ENCODE data around the gene WWOX. TPM values are rescaled to one million over a fixed set of nuclear protein-coding genes. Genes with fewer than 3 reads are reported as not detected.

WWOX gene
- total and polyA plus RNA-seq, 2 donors: 15.4 to 23.9 TPM

DNA sequence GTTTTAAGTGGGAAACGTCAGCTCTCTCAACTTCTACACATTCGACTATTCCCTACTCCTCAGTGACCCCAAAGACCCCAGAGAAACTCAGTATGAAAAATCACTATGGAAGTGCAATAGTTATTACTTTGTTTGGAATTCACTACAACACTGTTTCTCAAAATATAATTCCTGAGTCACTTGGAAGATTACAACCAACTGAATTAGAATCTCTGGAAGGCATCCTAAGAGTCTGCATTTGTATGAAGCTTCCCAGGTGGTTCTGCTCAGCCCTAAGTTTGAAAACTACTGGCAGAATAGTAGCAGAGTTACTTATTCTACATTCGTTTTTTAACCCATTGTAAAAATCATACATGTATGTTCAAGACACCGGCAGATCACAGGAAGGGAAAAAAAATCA lies 975.5 kb downstream of the WWOX start:
- no peaks in the 10 kb centered on the region for H3K36me3 ChIP-seq (ENCODE audit: control insufficient read depth in 2 of 2, insufficient read depth in 2 of 2, low read length in 1 of 2)
- H3K9me3 ChIP-seq (ENCODE audit: control insufficient read depth in 2 of 2, insufficient read depth in 1 of 2, low read length in 1 of 2): no peaks in the 10 kb centered on the region
- WGBS: 27% methylated on average over 4 of the region's 4 CpGs
- H3K27me3 ChIP-seq (ENCODE audit: control insufficient read depth in 2 of 2, insufficient read depth in 1 of 2, low read length in 1 of 2): no peaks in the 10 kb centered on the region
- DNase-seq (ENCODE audit: low read depth in 6 of 9, low spot score in 9 of 9): peak in 1 of 9 donors; percentile 33
- H3K4me1 ChIP-seq (ENCODE audit: control insufficient read depth in 2 of 2, insufficient read depth in 2 of 2, low read length in 2 of 2): peaks cover 20 to 48% of the 10 kb centered on the region in 2 donors
- no peak overlapping the region for H3K4me3 ChIP-seq (ENCODE audit: low read length in 2 of 2)
- H3K27ac ChIP-seq (ENCODE audit: low read depth in 1 of 2, low read length in 1 of 2): peak overlapping the region in 1 of 2 donors; percentile 21

DNA sequence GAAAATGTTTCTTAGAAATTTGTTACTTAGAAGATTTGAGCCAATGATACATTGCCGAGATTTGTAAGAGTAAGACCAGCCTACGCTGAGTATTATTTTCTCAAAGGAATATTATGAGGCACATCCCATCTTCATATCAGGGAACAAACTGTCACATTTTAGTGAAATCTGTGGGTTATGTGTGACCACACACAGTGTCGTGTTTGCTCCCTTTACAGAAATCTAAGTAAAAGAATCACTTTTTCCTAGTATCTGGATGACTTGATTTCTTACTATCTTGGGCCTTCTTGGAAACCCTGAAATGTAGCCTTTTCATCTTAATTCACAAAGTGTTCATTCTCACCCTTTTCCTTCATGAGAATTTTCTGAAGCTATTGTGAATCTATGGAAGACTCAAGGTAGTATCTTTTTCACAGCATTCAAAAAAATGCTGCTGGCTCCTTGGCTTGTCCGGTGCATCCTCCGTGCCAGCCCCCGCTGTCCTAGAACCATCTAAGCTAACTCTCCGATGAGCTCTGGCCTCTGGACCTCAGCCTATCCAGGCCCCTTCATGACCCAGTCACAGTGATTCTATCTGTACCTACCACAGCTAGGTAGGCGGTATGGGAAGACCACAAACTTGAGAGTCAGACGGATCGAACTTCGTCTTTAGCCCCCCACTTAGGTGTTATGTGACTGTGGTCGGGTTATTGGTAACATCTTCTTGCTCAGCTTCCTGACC lies 976.8 kb downstream of the WWOX start:
- whole genome bisulfite sequencing: 87% methylated on average over 12 of the region's 12 CpGs
- Histone ChIP-seq H3K4me3 (ENCODE audit: low read length in 2 of 2) (no peak overlapping the region), H3K27me3 (ENCODE audit: control insufficient read depth in 2 of 2, insufficient read depth in 1 of 2, low read length in 1 of 2) (no peaks in the 10 kb centered on the region), H3K4me1 (ENCODE audit: control insufficient read depth in 2 of 2, insufficient read depth in 2 of 2, low read length in 2 of 2) (peaks cover 18 to 40% of the 10 kb centered on the region in 2 donors), H3K36me3 (ENCODE audit: control insufficient read depth in 2 of 2, insufficient read depth in 2 of 2, low read length in 1 of 2) (no peaks in the 10 kb centered on the region), H3K27ac (ENCODE audit: low read depth in 1 of 2, low read length in 1 of 2) (no peak overlapping the region), H3K9me3 (ENCODE audit: control insufficient read depth in 2 of 2, insufficient read depth in 1 of 2, low read length in 1 of 2) (no peaks in the 10 kb centered on the region)
- no peak for DNase-seq (ENCODE audit: low read depth in 6 of 9, low spot score in 9 of 9)

DNA sequence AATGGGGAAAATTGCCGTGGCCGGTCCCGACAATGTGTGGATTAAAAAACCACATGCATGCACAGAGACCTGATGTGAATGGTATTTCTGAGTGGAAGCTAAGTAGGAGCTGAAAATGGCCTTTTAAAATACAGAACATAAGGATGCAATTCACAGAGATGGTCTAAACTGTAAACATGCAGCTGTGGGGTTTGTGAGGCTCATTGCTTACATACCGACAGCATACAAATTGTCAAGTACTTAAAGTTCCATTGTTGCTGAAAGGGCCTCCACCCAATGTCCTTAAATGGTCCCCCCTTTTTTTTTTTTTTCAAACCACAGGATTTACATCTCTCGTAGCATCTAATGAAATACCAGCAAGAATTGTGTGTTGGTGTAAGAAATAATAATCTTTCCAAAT lies 977.9 kb downstream of the WWOX start:
- WGBS: 90% methylated on average over 5 of the region's 5 CpGs
- DNase-seq (ENCODE audit: low read depth in 6 of 9, low spot score in 9 of 9): no peak
- H3K27ac ChIP-seq (ENCODE audit: low read depth in 1 of 2, low read length in 1 of 2): no peak overlapping the region

DNA sequence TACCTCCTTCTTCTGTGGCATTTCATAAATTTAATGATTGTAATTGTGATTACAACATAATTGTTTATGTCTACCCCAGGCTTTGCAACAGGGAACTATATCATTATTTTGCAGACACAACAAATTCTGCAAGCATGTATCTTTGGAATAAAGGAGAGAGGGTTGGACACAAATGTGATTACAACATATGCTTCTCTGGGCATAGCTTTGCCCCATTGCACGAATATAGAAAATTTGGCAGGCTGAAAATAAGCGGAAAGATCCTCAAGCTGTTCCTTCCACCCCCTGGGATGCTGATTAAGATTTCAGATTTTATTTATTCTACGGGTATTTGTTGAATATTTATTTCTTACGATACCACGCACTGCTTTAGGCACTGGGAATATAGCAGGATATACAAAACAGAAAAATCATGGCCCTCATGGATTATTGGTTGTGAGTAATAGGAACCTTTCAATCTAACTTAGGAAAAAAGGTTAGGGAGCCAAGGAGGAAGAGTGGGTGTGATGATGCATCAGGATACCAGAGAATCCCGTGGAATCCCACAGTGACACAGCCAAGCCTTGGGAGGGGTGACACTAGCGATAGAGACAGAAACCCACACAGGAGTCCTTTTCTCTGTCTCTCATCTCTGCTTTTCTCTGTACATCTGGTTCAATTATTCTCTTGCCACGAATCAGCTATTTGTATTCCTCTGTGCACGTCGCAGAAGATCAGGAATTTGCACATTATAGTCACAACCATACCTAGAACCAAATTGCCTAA lies 980.4 kb downstream of the WWOX start:
- WGBS: 97% methylated on average over 10 of the region's 10 CpGs

More for the DNA sequence above, 977.9 kb downstream of the WWOX start:
- Histone ChIP-seq H3K36me3 (ENCODE audit: control insufficient read depth in 2 of 2, insufficient read depth in 2 of 2, low read length in 1 of 2) (no peaks in the 10 kb centered on the region), H3K9me3 (ENCODE audit: control insufficient read depth in 2 of 2, insufficient read depth in 1 of 2, low read length in 1 of 2) (no peaks in the 10 kb centered on the region), H3K4me3 (ENCODE audit: low read length in 2 of 2) (no peak overlapping the region), H3K27me3 (ENCODE audit: control insufficient read depth in 2 of 2, insufficient read depth in 1 of 2, low read length in 1 of 2) (no peaks in the 10 kb centered on the region), H3K4me1 (ENCODE audit: control insufficient read depth in 2 of 2, insufficient read depth in 2 of 2, low read length in 2 of 2) (peaks cover 12 to 38% of the 10 kb centered on the region in 2 donors)

DNA sequence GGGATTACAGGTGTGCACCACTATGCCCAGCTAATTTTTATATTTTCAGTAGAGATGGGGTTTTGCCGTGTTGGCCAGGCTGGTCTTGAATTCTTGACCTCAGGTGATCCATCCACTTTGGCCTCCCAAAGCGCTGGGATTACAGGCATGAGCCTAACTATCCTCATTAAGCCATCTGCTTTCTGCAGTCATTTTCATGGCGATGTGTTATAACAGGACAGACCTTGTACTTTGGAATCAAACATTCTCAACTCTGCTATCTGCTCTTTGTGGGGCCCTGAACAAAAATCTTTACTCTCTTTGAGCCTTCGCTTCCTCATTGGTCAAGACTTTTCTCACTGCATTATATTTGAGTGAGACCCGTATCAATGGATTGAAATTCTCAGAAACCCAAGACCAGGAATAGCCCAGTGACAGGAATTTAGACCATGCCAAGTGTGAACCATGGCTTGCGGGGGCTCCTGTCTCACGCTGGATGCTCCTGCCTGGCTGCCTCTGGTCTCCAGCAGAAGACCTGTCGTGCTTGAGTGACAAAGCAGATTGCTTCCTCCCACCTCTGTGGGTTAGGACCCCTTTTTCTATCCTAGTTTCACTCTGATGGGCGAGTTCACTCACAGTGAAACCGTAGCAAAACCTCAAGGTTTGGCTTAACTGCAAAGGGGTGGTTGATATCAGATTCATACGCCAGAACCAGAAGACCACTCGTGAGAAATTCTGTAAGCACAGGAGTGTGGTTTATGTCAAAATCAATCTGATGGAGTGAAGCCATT lies 982.0 kb downstream of the WWOX start:
- H3K27me3 ChIP-seq (ENCODE audit: control insufficient read depth in 2 of 2, insufficient read depth in 1 of 2, low read length in 1 of 2): no peaks in the 10 kb centered on the region
- 54% methylated on average over 12 of the region's 12 CpGs for WGBS
- no peak overlapping the region for H3K4me3 ChIP-seq (ENCODE audit: low read length in 2 of 2)
- H3K27ac ChIP-seq (ENCODE audit: low read depth in 1 of 2, low read length in 1 of 2): no peak overlapping the region
- no peak for DNase-seq (ENCODE audit: low read depth in 6 of 9, low spot score in 9 of 9)
- H3K9me3 ChIP-seq (ENCODE audit: control insufficient read depth in 2 of 2, insufficient read depth in 1 of 2, low read length in 1 of 2): no peaks in the 10 kb centered on the region
- H3K36me3 ChIP-seq (ENCODE audit: control insufficient read depth in 2 of 2, insufficient read depth in 2 of 2, low read length in 1 of 2): no peaks in the 10 kb centered on the region
- peaks cover 11 to 39% of the 10 kb centered on the region in 2 donors for H3K4me1 ChIP-seq (ENCODE audit: control insufficient read depth in 2 of 2, insufficient read depth in 2 of 2, low read length in 2 of 2)

More for the DNA sequence above, 980.4 kb downstream of the WWOX start:
- H3K36me3 ChIP-seq (ENCODE audit: control insufficient read depth in 2 of 2, insufficient read depth in 2 of 2, low read length in 1 of 2): no peaks in the 10 kb centered on the region
- H3K9me3 ChIP-seq (ENCODE audit: control insufficient read depth in 2 of 2, insufficient read depth in 1 of 2, low read length in 1 of 2): no peaks in the 10 kb centered on the region
- H3K27me3 ChIP-seq (ENCODE audit: control insufficient read depth in 2 of 2, insufficient read depth in 1 of 2, low read length in 1 of 2): no peaks in the 10 kb centered on the region
- H3K4me3 ChIP-seq (ENCODE audit: low read length in 2 of 2): no peak overlapping the region
- H3K27ac ChIP-seq (ENCODE audit: low read depth in 1 of 2, low read length in 1 of 2): no peak overlapping the region
- peaks cover 18 to 44% of the 10 kb centered on the region in 2 donors for H3K4me1 ChIP-seq (ENCODE audit: control insufficient read depth in 2 of 2, insufficient read depth in 2 of 2, low read length in 2 of 2)
- no peak for DNase-seq (ENCODE audit: low read depth in 6 of 9, low spot score in 9 of 9)

DNA sequence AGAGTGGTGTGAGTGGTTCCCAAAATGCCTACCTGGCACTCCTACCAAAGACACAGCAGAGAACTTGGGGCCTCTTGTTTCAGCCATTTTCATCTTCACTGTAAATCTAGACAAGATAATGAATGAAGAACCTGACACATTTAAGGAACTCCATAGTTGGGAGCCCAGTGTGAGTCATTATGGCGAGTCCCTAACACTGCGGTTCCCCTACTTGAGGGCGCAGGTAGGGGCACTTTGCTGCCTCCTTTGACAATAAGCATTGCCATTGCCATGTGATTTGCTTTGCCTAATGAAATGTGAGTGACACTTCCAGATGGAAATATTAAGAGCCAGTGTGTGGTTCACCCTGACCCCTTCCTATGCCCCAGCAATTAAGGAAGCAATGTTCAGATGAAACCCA lies 983.5 kb downstream of the WWOX start:
- 97% methylated on average over 3 of the region's 3 CpGs for WGBS
- DNase-seq (ENCODE audit: low read depth in 6 of 9, low spot score in 9 of 9): no peak

DNA sequence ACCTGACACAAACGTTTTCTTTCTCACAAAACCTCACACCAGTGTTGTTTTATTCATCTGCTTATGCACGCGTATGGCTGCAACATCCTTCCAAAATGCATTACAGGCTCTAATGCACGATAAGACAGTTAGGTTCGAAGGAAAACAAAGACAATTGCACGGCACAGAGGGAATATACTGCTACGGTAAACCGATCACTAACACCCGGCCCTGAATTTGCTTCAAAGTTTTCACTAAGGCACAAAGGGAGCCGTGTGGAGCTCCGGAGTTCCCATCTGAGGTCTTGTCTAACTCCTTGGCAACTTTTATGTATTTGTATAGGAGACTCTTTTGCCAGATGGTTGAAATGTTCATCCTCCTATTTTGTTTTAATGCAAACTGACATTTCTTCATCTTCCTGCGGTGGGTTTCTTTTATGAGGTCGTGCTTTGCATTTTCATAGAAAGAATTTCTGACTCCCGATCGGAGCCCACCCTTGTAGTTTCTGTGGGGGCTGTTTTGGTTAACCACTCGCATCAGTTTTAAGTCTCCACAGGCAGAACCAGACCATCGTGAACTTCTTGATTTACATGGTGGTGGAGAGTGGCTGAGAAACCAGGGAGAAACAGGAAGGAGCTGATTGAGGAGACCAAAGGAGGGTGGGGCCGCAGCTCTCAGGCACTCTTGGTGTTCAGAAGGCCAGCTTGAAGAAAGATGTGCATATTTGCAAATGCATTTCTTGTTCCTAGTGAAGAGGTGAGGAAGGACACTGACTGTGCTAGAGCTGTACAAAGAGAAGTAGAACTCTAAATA lies 984.2 kb downstream of the WWOX start:
- no peak overlapping the region for H3K4me3 ChIP-seq (ENCODE audit: low read length in 2 of 2)
- 55% methylated on average over 18 of the region's 18 CpGs for WGBS
- H3K9me3 ChIP-seq (ENCODE audit: control insufficient read depth in 2 of 2, insufficient read depth in 1 of 2, low read length in 1 of 2): no peaks in the 10 kb centered on the region
- peaks cover 17 to 50% of the 10 kb centered on the region in 2 donors for H3K4me1 ChIP-seq (ENCODE audit: control insufficient read depth in 2 of 2, insufficient read depth in 2 of 2, low read length in 2 of 2)
- peak in 1 of 9 donors; percentile 49 for DNase-seq (ENCODE audit: low read depth in 6 of 9, low spot score in 9 of 9)
- no peaks in the 10 kb centered on the region for H3K27me3 ChIP-seq (ENCODE audit: control insufficient read depth in 2 of 2, insufficient read depth in 1 of 2, low read length in 1 of 2)
- H3K27ac ChIP-seq (ENCODE audit: low read depth in 1 of 2, low read length in 1 of 2): no peak overlapping the region
- H3K36me3 ChIP-seq (ENCODE audit: control insufficient read depth in 2 of 2, insufficient read depth in 2 of 2, low read length in 1 of 2): no peaks in the 10 kb centered on the region

More for the DNA sequence above, 983.5 kb downstream of the WWOX start:
- Histone ChIP-seq H3K27ac (ENCODE audit: low read depth in 1 of 2, low read length in 1 of 2) (no peak overlapping the region), H3K9me3 (ENCODE audit: control insufficient read depth in 2 of 2, insufficient read depth in 1 of 2, low read length in 1 of 2) (no peaks in the 10 kb centered on the region), H3K4me3 (ENCODE audit: low read length in 2 of 2) (no peak overlapping the region), H3K4me1 (ENCODE audit: control insufficient read depth in 2 of 2, insufficient read depth in 2 of 2, low read length in 2 of 2) (peaks cover 18 to 44% of the 10 kb centered on the region in 2 donors), H3K27me3 (ENCODE audit: control insufficient read depth in 2 of 2, insufficient read depth in 1 of 2, low read length in 1 of 2) (no peaks in the 10 kb centered on the region), H3K36me3 (ENCODE audit: control insufficient read depth in 2 of 2, insufficient read depth in 2 of 2, low read length in 1 of 2) (no peaks in the 10 kb centered on the region)

DNA sequence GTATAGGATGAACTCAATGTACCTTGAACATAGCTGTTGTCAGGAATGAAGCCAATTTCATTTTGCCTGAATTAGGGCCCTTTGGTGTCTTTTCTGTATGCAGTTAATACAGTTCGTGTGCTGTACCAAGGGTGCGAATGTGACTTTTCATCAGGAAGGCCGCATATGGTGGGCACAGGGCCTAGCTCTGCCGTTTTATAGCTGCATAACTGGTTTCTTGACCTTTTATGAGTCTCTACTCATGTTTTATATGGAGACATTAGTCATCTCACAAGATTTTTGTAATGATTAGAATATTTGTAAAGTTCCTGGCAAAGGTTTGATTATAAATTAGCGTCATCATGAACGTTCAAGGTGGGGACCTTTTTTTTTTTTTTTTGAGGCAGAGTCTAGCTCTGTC lies 989.5 kb downstream of the WWOX start:
- Histone ChIP-seq H3K36me3 (ENCODE audit: control insufficient read depth in 2 of 2, insufficient read depth in 2 of 2, low read length in 1 of 2) (no peaks in the 10 kb centered on the region), H3K27ac (ENCODE audit: low read depth in 1 of 2, low read length in 1 of 2) (no peak overlapping the region), H3K4me3 (ENCODE audit: low read length in 2 of 2) (no peak overlapping the region), H3K4me1 (ENCODE audit: control insufficient read depth in 2 of 2, insufficient read depth in 2 of 2, low read length in 2 of 2) (peaks cover 51 to 77% of the 10 kb centered on the region in 2 donors), H3K9me3 (ENCODE audit: control insufficient read depth in 2 of 2, insufficient read depth in 1 of 2, low read length in 1 of 2) (no peaks in the 10 kb centered on the region), H3K27me3 (ENCODE audit: control insufficient read depth in 2 of 2, insufficient read depth in 1 of 2, low read length in 1 of 2) (no peaks in the 10 kb centered on the region)
- 95% methylated on average over 6 of the region's 6 CpGs for WGBS
- DNase-seq (ENCODE audit: low read depth in 6 of 9, low spot score in 9 of 9): no peak
